GM18907 (cell line): ENCODE measurements around the gene HRH3.
A peak's percentile ranks its signal among the peaks of the same experiment; 100 is the strongest.

Source experiments
- ATAC-seq: cut with Tn5 transposase; IDR thresholded peaks from one replicate; pipeline ENCODE4 v1.9.1; 2021; ENCODE audit warnings: mild to moderate bottlenecking, moderate library complexity; ENCODE audit not compliant: unreplicated experiment

The HRH3 gene

DNA sequence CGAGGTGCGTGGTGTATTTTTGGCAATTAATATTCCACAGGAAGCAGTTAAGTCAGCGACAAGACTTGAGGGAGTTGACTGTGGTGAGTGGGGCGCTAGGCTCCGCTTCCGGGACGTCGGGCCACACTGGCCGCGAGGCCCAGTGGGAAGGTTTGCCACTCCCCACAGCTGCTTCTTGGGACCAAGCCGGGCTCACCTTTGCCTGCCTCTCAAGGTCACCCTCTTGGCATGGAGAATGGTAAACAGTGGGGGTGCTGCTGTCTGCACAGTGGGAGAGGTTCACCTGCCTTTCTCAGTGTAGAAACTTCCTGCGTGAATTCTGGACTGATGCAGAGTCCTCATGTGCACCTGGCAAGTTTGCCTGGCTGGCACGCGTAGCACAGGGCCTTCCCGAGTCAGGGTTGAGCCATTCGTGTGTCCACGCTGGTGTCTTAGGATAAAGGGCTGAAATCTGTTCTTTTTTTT lies 24.6 kb upstream of the HRH3 start:
- ATAC-seq, result no peak

DNA sequence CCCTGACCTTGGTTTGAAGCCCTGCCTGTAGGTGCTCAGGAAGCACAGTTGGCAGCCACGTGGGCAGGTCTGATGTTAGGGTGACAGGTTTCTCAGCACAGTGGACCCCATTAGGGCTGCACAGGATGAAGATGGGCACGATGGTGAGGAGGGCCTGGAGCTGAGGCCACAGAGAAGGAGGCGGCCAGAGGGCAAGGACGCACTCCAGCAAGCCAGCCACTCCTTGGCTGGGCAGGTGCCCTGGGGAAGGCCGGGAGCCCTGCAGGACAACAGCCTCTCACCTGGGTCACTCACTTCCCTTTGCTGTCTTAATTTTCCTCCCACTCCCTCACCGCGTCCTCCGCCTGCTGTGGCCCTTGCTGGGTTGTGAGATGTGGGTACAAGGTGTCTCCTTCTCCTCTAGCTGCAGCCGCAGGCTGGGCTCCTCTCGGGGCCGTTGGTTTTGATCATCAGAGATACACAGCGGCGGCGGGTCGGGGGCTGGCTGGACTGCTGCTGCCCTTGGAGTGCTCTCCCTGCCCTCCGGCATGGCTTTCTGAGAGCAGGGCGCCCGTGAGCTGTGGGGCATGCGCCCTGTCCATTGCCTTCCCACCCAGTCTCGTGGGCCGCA lies 23.9 kb upstream of the HRH3 start:
- no peak for ATAC-seq

DNA sequence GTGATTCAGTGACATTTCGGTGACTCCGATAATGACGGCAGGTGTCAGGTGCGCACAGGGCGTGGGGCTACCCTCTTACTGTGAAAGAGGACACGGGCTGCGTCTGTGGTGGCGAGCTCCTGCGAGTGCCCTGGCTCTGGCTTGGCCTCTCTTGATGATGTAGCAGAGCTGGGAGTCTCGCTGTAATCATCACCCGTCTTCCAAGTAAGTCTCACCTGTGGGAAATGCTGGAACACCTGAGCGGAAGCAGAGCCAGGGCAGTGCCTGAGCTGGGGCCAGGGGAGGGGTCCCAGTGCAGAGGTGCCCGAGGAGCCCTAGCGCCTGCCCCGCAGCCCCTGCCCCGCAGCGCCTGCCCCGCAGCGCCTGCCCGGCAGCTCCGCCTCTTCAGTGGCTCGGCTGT lies 23.0 kb upstream of the HRH3 start:
- no peak for ATAC-seq

DNA sequence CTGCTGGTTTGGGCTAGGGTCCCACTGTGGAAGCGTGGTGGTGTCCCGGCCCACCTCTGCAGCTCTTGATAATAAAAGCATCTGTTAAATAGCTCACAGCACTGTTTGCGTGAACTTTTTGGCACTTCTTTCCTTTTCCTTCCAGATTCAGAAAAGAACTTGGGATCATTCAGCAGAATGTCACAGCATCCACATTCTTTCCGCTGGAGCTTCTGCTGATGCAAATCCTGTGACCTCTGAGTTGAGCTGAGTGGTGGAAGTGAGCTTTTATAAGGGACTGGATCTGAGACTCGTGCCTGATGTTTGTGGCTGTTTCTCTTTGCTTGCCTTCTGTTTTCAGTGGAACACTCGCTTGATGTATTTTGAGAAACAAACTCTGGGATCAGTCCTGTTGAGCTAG lies 22.1 kb upstream of the HRH3 start:
- ATAC-seq, result no peak

DNA sequence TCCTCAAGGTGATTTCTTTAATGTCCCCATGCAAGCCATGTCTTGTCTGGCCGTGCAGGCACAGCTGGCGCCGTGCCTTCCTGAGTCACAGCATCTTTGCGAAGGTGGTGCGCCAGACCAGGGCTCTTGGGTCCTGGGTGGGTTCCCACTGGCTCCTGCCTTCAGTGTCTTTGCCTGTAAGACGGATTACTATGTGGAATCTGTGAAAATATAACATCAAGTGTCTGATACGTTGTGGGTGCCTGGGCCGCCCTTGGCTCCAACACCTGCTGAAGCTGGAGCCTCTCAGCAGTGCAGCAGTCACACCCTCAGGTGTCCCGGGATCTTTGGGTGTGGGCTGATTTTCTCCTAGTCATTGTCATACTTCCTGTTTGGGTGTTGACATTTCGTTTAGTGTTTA lies 21.4 kb upstream of the HRH3 start:
- ATAC-seq, result no peak

DNA sequence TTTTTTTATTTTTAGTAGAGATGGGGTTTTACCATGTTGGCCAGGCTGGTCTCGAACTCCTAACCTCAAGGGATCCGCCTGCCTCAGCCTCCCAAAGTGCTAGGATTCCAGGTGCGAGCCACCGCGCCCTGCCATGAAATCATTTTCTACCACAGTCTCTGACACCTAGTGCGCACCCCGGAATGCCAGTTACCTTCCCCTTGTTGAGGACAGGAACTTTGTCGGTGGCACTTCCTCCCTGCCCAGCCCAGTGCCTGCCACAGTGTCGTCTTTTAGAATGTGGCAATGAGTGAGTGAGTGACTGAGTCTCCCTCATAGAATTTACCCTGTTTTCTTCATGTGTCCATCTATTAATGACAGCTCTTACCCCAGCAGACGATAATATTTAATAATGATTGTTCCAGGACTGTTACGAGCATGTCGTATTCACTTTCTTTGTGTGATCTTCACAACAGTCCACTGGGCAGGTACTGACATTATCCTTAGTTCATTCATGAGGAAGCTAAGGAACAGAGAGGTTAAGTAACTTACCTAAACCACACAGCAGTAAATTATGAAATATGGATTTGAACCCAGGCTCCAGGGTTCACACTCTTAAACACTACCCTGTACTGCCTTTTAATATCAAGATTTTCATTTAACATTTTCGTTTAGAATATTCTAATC lies 20.1 kb upstream of the HRH3 start:
- ATAC-seq, result no peak

DNA sequence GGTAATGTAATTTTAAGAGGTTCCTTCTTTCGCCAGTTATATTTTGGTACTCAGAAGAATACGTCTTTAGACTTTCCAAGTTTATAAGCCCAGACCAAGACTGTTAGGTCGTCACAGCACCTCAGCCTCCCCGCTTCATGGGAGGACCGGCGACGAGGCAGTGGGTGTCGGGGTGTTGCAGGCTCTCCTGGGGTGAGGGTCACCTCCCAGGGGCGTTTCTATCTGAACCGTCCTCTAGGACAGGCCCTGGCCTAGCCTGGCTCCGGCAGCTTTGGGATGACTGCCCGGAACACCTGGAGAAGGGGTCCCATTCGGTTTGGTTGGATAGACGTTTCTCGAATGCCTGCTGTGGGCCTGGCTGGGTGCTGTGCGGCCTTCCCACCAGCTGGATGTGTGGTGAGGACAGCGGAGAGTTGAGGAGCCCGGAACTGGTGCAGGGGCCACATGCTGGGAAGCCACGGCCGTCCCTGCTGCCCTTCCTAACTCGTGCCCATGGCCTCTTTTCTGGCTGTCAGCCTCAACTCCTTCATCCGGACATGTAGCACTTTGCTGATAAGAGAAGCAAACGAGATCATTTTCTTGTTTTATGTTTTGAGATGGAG lies 19.3 kb upstream of the HRH3 start:
- no peak for ATAC-seq

DNA sequence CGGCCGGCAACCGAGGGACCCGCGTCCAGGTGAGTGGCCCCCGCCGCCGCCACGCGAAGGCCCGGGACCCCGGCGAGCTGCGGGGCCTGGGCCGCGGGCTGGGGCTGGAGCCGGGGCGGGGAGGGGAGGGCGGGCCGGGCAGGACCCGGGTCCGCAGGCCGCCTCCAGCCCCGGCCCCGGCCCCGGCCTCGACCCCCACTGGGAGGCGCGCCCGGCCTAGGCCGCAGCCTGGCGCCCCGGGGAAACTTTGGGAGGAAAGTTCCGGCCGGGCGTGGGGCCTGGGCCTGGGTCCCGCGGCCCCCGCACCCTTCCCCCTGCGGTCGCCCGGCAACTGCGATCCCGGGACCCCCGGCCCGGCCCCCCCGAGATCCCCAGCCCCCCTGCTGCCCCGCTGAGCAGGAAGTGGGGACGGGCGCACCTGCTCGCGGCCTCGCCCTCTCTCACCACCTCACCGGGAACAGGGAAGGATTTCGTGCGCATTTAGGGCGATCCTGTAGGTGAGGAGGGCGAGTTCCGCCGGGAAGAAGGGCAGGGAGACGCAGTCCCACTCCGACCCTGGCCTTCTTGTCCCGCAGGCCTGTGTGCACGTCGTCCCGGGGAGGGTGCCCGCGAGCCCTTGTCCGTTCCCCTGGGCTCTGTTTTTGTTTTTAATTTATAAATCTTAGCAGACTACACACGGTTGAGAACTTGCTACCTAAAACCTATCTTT lies 18.6 kb upstream of the HRH3 start:
- peak; percentile 1 for ATAC-seq

DNA sequence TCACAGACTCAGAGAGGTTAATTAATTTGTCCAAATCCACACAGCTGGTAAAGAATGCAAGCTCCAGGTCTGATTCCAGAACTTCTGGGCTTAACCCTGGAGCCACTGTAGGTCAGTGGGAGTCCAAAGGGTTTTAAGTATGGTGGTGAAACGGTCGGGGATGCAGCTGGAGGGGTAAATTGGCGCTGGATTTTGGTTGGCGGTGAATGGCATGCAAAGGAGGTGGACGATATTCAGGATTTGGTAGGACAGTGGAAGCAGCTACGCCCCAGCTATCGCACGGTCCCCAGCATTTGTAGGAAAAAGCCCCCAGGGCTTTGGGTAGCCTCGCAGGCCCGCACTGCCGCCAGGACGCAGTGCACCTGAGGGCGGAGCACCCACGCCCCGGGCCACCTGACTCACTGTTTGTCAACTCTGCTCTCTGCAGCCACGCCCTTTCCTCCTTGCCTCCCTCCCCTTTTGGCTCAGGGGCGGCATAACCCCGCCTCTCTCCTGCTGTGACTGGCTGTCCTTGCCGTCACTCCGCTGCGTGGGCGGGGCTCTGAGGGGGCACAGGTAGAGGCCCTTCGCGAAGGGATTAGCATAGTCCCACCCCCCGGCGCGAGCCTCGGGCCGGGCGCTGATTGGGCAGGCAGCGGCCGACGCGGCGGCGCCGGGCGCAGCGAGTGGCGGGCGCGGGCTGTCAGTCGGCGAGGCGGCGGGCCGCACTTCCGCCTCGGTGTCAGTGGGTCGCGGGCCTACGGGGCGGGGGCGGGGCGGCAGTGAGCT lies 17.9 kb upstream of the HRH3 start, which contains the start of gene OSBPL2:
Gene OSBPL2, plus strand, starts transcription at position 721 of the 768 bp plus-strand sequence. CDS start 17,664 bp downstream, outside the sequence.
- ATAC-seq, result peak; percentile 98

DNA sequence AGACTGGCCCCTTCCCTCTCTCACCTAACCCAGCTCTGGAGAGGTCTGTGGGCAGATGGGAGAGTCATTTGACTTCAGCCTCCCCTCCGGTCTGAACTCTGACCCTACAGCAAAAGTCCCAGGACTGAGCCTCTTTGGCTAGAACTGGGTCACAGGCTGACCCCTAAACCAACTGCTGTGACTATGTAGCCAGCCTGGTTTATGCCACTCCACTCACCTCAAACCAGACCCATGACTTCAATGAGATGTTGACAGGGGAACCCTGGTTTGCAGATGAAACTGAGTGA lies 17.4 kb upstream of the HRH3 start:
- no peak for ATAC-seq

DNA sequence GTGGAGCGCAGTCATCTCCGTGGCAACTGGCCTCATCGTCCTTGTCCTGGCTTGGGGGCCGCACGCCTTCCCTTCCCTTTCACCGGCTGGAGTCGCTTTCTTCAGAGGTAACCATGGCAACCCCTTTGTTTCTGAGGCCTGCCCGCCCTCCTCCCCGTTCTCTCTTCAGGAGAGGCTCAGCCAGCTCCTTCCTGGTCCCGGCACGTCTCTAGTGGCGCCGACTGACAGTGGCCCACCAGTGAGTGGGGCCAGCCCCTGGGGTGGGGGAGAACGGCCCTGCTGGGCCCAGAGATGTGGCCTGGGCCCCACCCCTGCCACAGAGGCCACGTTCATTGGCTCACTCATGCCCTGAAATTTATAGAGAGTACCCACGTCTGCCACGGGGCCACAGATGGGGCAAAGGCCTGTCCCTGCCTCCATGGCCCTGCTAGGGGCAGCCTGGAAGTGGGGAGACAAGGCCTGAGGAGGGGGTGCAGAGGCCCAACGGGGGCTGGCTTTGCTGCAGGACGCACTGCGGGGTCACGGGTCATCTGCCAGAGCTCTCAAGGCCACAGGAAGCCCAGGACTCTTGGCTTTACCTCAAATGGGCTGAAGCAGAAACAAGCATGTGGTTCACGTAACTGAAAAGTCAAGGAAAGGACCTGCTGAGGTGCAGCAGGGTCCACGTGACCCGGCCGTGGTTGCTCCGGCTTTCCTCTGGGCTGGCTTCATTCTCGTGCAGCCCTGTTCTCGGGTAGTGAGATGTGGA lies 16.9 kb upstream of the HRH3 start:
- ATAC-seq, result no peak

DNA sequence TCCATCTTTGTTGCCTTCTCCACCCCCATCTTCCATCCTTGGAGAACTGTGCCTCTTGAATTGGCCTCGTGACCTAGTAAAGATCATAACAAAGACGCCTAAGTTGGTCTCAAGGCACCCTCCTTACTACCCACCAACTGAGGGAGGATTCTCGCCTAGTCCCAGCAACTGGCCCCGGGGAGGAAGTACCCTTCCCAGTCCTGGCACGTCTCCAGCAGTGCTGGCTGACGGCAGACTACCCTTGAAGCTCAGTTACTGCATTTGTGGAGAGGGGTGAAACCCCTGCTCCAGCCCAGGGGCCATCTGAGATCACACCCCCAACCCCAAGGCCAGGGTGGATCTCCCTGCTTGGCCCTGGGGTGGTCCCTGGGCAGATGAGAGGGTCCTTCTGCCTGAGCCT lies 16.1 kb upstream of the HRH3 start:
- no peak for ATAC-seq

DNA sequence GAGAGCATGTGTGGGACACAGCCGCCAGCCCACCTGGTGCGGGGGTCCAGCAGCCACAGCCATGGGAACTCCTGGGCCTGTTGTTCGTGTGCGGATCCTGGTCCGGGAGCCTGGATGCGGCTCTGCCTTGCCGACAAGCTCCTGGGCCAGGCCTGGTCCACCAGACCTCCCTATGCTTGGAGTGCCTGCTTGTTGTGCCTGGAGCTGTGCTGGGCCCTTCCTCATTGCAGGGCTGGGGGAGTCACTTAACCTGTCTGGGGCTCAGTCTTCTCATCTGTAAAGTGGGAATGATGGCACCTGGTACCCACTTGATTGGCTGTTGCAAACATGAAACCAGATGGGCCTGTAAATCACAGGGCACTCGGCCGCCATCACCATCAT lies 15.7 kb upstream of the HRH3 start:
- no peak for ATAC-seq

DNA sequence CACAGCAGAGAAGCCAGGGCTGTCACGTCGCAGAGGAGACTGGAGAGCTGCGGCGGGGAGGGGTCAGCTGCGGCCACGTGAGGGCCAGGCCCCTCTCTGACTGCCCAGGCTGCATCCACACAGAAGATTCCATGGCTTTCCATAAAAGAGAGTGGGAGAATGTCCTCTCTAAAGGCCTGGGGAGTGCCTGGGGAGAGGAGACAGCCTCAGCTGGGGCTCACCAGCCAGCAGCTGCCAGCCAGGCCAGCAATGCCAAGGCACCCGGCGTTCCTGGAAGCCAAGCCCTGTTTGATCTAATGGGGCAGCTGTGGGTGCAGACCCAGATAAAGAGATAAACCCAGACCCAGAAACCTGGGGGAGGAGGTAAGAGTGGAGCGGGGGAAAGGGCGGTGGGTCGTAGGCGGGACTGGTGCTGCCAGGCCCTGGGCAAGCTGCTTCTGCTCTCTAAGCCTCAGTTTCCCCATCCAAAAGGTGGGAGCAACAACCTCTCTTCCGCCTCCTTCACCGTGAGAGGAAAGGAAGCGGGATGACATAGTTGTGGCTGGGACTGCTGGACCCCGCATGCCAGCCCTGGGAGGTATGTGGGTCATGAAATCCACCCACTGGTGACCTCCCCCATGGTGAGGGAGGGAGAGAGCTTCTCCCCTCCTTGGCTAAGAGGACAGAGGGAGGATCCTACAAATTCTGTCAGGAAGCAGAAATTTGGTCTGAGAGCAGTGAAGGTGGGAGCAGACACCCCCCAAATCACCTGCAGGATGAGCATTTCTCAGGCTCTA lies 15.1 kb upstream of the HRH3 start:
- ATAC-seq, result no peak

DNA sequence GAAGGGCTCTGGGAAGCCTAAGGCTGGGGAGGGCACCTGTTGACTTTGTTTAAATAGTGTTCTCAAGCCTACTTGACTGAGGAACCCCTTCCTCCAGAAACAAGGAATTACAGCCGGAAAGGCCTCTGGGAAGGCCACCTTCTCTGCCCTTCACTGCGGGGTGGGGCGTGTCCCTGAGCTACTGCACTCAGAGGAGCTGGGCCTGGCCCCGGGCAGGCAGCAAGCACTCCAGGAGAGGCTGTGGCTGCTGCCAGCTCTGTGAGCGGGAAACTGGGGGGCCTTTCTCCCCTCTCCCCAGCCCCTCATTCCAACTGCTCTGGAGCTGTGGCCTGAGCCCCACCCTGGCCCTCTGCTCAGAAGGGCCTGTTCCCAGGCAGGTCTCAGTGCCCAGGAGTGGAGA lies 14.3 kb upstream of the HRH3 start:
- ATAC-seq, result no peak

DNA sequence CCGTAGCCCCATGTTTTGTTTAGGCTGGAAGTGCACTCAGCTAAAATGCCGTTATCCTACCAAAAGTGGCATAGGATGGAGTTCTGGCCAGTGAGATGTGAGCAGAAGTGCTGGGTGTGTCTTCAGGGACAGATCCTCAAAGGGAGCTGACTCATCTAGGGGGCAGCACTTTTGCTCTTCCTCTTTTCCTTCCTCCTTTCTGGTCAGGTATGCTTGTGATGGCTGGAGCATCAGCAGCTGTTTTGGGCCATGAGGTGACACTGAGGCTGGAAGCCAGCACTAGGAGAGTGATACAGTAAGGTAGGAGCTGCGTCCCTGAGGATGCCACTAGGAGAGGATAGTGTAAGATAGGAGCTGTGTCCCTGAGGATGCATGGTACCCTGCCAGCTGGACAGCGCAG lies 13.6 kb upstream of the HRH3 start:
- no peak for ATAC-seq

DNA sequence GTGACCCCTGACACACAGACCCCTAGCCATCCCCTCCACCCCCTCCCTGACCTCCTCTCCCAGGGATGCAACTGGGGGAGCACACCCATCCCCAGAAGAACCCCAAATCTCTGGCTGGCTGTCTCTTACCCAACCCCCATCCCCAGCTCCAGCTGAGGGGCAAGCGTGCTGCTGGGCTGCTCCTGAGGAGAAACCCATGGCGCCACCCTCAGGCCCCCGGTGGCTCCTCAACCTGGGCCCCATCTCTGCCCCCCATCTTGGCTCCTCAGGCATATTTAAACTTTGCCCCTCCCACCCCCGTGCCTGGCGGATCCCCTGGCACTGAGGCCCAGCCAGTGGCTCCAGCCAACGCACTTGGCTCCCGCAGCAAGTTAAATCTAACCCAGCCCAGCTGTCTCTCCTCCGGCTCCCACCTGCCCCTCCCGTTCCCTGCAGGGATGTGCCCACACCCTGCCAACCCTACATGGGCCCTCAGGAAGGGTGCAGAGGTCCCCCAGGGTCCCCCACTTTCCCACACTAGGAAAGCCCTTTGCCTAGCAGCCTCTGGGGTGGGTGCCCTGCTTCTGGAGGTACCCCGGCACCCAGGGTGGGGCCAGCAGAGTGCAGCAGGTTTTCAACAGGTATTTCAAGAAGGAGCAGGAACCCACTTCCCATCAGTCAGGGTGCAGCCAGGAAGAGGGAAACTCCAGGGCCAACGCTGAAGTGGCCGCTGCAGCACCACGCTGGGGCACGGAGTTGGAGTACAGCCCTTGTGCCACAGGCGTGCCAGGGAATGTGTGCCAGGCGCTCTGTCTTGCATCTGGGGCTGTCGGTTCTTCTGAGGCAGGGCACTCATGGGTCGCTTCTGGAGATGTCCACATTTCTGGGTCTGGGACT lies 12.9 kb upstream of the HRH3 start:
- ATAC-seq, result no peak

DNA sequence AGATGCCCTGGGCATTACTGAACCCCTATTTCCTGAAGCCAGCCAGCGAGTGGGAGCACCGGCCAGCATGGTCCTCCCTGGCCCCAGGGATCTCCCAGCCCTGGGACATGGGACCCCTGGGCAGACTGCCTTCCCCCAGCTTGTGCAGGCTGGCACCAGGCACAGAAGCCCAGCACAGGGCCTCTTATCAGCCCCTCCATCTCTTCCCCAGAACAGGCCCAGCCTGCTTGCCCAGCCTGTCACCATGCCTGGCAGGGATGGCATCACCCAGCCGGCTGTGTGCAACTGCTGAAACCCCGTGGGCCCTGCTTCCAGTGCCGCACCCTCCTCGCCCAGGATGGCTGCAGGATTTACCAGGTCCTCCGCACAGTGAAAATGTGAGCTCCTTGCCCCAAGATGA lies 12.1 kb upstream of the HRH3 start:
- no peak for ATAC-seq

DNA sequence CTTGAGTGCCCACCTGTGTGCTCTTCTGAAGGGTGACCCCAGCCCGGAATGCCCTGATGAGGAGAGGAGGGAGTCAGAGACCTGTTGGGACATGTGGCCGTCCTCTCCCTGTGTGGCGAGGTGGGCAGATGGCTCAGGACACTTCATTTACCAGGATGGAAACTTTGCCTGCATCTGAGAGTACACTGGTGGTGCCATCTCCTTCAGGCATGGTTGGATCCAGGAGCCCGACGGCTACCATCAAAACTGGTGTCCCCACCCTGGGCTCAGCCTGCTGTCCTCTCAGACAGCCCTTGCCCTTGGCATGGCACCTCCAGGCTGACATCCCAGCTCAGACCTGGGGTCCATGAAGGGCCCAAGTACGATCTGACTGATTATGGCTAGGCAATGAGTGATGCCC lies 11.2 kb upstream of the HRH3 start:
- ATAC-seq, result no peak
